ENCODE data around the gene LGI4.

Gene LGI4

DNA sequence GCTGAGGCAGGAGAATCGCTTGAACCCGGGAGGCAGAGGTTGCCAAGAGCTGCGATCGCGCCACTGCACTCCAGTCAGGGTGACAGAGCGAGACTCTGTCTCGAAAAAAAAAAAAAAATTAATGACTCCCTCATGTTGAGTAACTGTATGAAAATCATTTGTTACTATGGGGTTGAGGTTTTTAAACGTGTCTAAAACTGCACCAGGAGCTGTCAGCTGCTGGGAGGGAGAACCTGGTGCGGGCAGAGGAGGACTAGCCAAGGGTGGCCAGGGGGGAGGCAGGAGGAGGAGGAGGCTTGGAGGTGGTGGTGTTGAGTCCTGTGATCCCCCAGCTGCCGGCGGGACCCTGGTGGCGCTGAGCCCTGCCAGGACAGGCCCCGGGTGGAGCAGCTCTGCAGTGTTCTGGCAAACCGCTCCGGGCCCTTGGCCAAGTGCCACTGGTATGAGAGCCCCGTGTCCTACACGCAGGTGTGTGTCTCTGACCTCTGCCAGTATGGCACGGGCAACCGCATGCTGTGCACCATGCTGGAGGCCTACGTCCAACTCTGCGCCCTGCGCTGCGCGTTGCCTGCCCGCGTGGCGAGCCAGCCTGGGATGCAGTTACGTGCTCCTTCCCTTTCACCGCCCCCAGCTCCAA, 36.3 kb downstream of the LGI4 start:
- no peaks in the 10 kb centered on the region for H3F3A ChIP-seq (ENCODE audit: low read depth)
- no peak overlapping the region for H3K4me3 ChIP-seq (ENCODE audit: low read length, poor library complexity, severe bottlenecking)
- no peaks in the 10 kb centered on the region for H3K9me2 ChIP-seq (replicated peaks; ENCODE audit: low read depth, low read length)
- no peaks in the 10 kb centered on the region for H3K79me2 ChIP-seq (ENCODE audit: insufficient read depth, low read length)
- H4K20me1 ChIP-seq (ENCODE audit: insufficient read depth, low read length, poor library complexity, severe bottlenecking), result no peaks in the 10 kb centered on the region
- no peak overlapping the region for H3K4me2 ChIP-seq (ENCODE audit: low read depth, low read length, poor library complexity, severe bottlenecking)
- no peaks in the 10 kb centered on the region for H3K27me3 ChIP-seq (ENCODE audit: insufficient read depth, low read length, poor library complexity, severe bottlenecking)
- no peaks in the 10 kb centered on the region for H3K36me3 ChIP-seq (ENCODE audit: insufficient read depth, low read length)
- no peaks in the 10 kb centered on the region for H3K4me1 ChIP-seq (ENCODE audit: insufficient read depth, low read length, poor library complexity, severe bottlenecking)
- H2AFZ ChIP-seq (ENCODE audit: low read length), result no peak overlapping the region
- H3K9me3 ChIP-seq (ENCODE audit: insufficient read depth, low read depth, low read length), result no peaks in the 10 kb centered on the region
- TF ChIP-seq, protein P1, sequence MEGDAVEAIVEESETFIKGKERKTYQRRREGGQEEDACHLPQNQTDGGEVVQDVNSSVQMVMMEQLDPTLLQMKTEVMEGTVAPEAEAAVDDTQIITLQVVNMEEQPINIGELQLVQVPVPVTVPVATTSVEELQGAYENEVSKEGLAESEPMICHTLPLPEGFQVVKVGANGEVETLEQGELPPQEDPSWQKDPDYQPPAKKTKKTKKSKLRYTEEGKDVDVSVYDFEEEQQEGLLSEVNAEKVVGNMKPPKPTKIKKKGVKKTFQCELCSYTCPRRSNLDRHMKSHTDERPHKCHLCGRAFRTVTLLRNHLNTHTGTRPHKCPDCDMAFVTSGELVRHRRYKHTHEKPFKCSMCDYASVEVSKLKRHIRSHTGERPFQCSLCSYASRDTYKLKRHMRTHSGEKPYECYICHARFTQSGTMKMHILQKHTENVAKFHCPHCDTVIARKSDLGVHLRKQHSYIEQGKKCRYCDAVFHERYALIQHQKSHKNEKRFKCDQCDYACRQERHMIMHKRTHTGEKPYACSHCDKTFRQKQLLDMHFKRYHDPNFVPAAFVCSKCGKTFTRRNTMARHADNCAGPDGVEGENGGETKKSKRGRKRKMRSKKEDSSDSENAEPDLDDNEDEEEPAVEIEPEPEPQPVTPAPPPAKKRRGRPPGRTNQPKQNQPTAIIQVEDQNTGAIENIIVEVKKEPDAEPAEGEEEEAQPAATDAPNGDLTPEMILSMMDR (conservative IDR thresholded peaks at IDR 0.05; ENCODE audit: low read length), result no peak
- no peak for TF ChIP-seq EZH2phosphoT487 (IDR thresholded peaks at IDR 0.05; ENCODE audit: borderline replicate concordance)
- H3K9ac ChIP-seq (ENCODE audit: low read depth, low read length, poor library complexity, severe bottlenecking), result no peak overlapping the region

GRCh38 chr19:35095667-35096368, 39.0 kb downstream of the LGI4 start:
- H3K9ac ChIP-seq (ENCODE audit: low read depth, low read length, poor library complexity, severe bottlenecking), result no peak overlapping the region
- no peaks in the 10 kb centered on the region for H3K79me2 ChIP-seq (ENCODE audit: insufficient read depth, low read length)
- H3K4me1 ChIP-seq (ENCODE audit: insufficient read depth, low read length, poor library complexity, severe bottlenecking), result no peaks in the 10 kb centered on the region
- no peak overlapping the region for H2AFZ ChIP-seq (ENCODE audit: low read length)
- no peaks in the 10 kb centered on the region for H3K9me2 ChIP-seq (replicated peaks; ENCODE audit: low read depth, low read length)
- H3K9me3 ChIP-seq (ENCODE audit: insufficient read depth, low read depth, low read length), result no peaks in the 10 kb centered on the region
- H3F3A ChIP-seq (ENCODE audit: low read depth), result no peaks in the 10 kb centered on the region
- H3K4me2 ChIP-seq (ENCODE audit: low read depth, low read length, poor library complexity, severe bottlenecking), result no peak overlapping the region
- H3K27me3 ChIP-seq (ENCODE audit: insufficient read depth, low read length, poor library complexity, severe bottlenecking), result no peaks in the 10 kb centered on the region
- H3K4me3 ChIP-seq (ENCODE audit: low read length, poor library complexity, severe bottlenecking), result no peak overlapping the region
- no peak for TF ChIP-seq EZH2phosphoT487 (IDR thresholded peaks at IDR 0.05; ENCODE audit: borderline replicate concordance)
- TF ChIP-seq, protein P1 (conservative IDR thresholded peaks at IDR 0.05; ENCODE audit: low read length), result no peak
- H4K20me1 ChIP-seq (ENCODE audit: insufficient read depth, low read length, poor library complexity, severe bottlenecking), result no peaks in the 10 kb centered on the region
- H3K36me3 ChIP-seq (ENCODE audit: insufficient read depth, low read length), result no peaks in the 10 kb centered on the region

DNA sequence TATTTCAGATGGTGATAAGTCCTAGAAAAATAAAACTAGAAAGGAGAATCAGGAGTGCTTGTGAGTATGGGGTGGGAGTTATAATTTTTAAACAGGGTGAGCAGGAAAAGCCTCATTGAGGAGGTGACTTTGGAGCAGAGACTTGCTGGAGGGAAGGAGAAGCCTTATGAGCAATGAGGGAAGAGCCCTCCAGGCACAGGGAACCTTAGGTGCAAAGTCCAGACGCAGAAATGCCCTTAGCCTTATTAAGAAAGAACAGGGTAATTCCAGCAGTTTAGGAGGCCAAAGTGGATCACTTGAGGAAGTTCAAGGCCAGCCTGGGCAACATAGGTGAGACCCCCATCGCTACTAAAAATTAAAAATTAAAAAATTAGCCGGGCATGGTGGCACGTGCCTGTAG, 40.2 kb downstream of the LGI4 start:
- Histone ChIP-seq H3K27me3 (ENCODE audit: insufficient read depth, low read length, poor library complexity, severe bottlenecking) (no peaks in the 10 kb centered on the region), H2AFZ (ENCODE audit: low read length) (no peak overlapping the region), H3K79me2 (ENCODE audit: insufficient read depth, low read length) (no peaks in the 10 kb centered on the region), H3K4me2 (ENCODE audit: low read depth, low read length, poor library complexity, severe bottlenecking) (no peak overlapping the region), H4K20me1 (ENCODE audit: insufficient read depth, low read length, poor library complexity, severe bottlenecking) (no peaks in the 10 kb centered on the region), H3K9me2 (replicated peaks; ENCODE audit: low read depth, low read length) (no peaks in the 10 kb centered on the region), H3K4me3 (ENCODE audit: low read length, poor library complexity, severe bottlenecking) (no peak overlapping the region), H3F3A (ENCODE audit: low read depth) (no peaks in the 10 kb centered on the region), H3K36me3 (ENCODE audit: insufficient read depth, low read length) (no peaks in the 10 kb centered on the region), H3K9me3 (ENCODE audit: insufficient read depth, low read depth, low read length) (no peaks in the 10 kb centered on the region), H3K4me1 (ENCODE audit: insufficient read depth, low read length, poor library complexity, severe bottlenecking) (no peaks in the 10 kb centered on the region), H3K9ac (ENCODE audit: low read depth, low read length, poor library complexity, severe bottlenecking) (no peak overlapping the region)
- no peak for TF ChIP-seq EZH2phosphoT487 (IDR thresholded peaks at IDR 0.05; ENCODE audit: borderline replicate concordance)
- TF ChIP-seq, protein P1 (conservative IDR thresholded peaks at IDR 0.05; ENCODE audit: low read length), result no peak
